ENCODE results near the gene ETV4. TPM values are rescaled to one million over a fixed set of nuclear protein-coding genes. Genes with fewer than 3 reads are reported as not detected.
A peak's percentile ranks its signal among the peaks of the same experiment; 100 is the strongest.

The ETV4 gene
- total and polyA plus RNA-seq, 2 of the 13 experiments (the other 11 are each of a cell fraction or from before 2014, with no cell fraction given), result 128 to 330 TPM

DNA sequence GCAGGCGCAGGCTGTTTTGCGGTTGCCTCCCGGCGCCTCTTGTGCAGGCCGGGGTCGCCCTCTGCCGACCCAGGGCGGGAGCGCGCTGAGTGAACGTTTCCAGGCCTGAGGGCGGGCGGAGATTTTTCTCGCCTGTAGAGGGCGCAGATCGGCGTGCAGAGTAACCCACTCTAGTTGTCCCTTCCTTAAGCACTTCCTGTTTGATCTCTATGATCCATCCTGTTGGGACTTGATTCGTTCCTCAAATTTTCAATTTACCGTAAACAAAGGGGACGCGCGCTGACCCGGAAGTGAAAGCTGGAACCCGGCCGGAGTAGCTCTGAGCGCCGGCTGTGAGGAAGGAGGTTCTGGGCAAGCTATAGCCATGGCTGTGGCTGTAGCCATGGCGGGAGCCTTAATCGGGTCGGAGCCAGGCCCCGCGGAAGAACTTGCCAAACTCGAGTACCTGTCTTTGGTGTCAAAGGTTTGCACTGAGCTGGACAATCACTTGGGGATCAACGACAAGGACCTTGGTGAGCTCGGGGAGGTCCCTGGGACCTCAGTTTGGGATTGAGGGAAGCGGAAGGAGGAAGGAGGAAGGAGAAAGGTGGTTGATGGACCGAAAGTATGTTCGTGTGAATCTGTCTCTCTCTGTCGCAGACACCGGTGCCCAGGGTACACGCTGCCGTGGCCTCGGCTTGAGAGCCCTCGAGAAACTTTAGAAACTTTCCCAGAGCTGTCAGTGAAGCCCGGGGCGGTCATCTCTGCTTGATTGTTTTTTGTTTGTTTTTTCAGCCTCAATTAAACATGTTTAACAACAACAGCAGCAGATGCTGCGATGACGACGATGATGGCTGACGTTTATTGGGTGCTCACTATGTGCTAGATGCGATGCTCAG lies 62.2 kb downstream of the ETV4 start, which contains the start of gene DHX8 (continued):
- TF ChIP-seq, protein P1, sequence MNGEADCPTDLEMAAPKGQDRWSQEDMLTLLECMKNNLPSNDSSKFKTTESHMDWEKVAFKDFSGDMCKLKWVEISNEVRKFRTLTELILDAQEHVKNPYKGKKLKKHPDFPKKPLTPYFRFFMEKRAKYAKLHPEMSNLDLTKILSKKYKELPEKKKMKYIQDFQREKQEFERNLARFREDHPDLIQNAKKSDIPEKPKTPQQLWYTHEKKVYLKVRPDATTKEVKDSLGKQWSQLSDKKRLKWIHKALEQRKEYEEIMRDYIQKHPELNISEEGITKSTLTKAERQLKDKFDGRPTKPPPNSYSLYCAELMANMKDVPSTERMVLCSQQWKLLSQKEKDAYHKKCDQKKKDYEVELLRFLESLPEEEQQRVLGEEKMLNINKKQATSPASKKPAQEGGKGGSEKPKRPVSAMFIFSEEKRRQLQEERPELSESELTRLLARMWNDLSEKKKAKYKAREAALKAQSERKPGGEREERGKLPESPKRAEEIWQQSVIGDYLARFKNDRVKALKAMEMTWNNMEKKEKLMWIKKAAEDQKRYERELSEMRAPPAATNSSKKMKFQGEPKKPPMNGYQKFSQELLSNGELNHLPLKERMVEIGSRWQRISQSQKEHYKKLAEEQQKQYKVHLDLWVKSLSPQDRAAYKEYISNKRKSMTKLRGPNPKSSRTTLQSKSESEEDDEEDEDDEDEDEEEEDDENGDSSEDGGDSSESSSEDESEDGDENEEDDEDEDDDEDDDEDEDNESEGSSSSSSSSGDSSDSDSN (CRISPR knock-in tag; IDR thresholded peaks at IDR 0.05), result peak; percentile 76
- 0 out of 2 replicates have a peak, but pooled peaks have one; percentile 73 for TF ChIP-seq ARNT2 (CRISPR knock-in tag; IDR thresholded peaks at IDR 0.05; ENCODE audit: low read depth)
- peak; percentile 93 for TF ChIP-seq ZNF614 (CRISPR knock-in tag; IDR thresholded peaks at IDR 0.05; ENCODE audit: borderline replicate concordance)
- peak; percentile 99; the same call in 1 of the 2 replicates for TF ChIP-seq ZNF788 (CRISPR knock-in tag; IDR thresholded peaks at IDR 0.05; ENCODE audit: borderline replicate concordance)
- TF ChIP-seq ZNF724P (CRISPR knock-in tag; IDR thresholded peaks at IDR 0.05; ENCODE audit: borderline replicate concordance), result no peak; the same call in 1 of the 2 replicates
- TF ChIP-seq ZFP90 (CRISPR knock-in tag; IDR thresholded peaks at IDR 0.05; ENCODE audit: borderline replicate concordance), result peak; percentile 98
- TF ChIP-seq, protein P2, sequence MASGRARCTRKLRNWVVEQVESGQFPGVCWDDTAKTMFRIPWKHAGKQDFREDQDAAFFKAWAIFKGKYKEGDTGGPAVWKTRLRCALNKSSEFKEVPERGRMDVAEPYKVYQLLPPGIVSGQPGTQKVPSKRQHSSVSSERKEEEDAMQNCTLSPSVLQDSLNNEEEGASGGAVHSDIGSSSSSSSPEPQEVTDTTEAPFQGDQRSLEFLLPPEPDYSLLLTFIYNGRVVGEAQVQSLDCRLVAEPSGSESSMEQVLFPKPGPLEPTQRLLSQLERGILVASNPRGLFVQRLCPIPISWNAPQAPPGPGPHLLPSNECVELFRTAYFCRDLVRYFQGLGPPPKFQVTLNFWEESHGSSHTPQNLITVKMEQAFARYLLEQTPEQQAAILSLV (CRISPR knock-in tag; IDR thresholded peaks at IDR 0.05; ENCODE audit: borderline replicate concordance), result no peak
- peak; percentile 96 for TF ChIP-seq NFKBIZ (CRISPR knock-in tag; IDR thresholded peaks at IDR 0.05)
- TF ChIP-seq ZNF441 (CRISPR knock-in tag; IDR thresholded peaks at IDR 0.05; ENCODE audit: borderline replicate concordance), result peak; percentile 78; the same call in 1 of the 2 replicates
- no peak for TF ChIP-seq GPN1 (CRISPR knock-in tag; IDR thresholded peaks at IDR 0.05; ENCODE audit: borderline replicate concordance)
- peak; percentile 66 for TF ChIP-seq TOE1 (CRISPR knock-in tag; IDR thresholded peaks at IDR 0.05)
- TF ChIP-seq, protein P3, sequence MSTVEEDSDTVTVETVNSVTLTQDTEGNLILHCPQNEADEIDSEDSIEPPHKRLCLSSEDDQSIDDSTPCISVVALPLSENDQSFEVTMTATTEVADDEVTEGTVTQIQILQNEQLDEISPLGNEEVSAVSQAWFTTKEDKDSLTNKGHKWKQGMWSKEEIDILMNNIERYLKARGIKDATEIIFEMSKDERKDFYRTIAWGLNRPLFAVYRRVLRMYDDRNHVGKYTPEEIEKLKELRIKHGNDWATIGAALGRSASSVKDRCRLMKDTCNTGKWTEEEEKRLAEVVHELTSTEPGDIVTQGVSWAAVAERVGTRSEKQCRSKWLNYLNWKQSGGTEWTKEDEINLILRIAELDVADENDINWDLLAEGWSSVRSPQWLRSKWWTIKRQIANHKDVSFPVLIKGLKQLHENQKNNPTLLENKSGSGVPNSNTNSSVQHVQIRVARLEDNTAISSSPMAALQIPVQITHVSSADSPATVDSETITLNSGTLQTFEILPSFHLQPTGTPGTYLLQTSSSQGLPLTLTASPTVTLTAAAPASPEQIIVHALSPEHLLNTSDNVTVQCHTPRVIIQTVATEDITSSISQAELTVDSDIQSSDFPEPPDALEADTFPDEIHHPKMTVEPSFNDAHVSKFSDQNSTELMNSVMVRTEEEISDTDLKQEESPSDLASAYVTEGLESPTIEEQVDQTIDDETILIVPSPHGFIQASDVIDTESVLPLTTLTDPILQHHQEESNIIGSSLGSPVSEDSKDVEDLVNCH (CRISPR knock-in tag; IDR thresholded peaks at IDR 0.05), result no peak; the same call in 1 of the 2 replicates
- TF ChIP-seq, protein P4, sequence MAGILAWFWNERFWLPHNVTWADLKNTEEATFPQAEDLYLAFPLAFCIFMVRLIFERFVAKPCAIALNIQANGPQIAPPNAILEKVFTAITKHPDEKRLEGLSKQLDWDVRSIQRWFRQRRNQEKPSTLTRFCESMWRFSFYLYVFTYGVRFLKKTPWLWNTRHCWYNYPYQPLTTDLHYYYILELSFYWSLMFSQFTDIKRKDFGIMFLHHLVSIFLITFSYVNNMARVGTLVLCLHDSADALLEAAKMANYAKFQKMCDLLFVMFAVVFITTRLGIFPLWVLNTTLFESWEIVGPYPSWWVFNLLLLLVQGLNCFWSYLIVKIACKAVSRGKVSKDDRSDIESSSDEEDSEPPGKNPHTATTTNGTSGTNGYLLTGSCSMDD (CRISPR knock-in tag; IDR thresholded peaks at IDR 0.05), result no peak
- TF ChIP-seq, protein P5, sequence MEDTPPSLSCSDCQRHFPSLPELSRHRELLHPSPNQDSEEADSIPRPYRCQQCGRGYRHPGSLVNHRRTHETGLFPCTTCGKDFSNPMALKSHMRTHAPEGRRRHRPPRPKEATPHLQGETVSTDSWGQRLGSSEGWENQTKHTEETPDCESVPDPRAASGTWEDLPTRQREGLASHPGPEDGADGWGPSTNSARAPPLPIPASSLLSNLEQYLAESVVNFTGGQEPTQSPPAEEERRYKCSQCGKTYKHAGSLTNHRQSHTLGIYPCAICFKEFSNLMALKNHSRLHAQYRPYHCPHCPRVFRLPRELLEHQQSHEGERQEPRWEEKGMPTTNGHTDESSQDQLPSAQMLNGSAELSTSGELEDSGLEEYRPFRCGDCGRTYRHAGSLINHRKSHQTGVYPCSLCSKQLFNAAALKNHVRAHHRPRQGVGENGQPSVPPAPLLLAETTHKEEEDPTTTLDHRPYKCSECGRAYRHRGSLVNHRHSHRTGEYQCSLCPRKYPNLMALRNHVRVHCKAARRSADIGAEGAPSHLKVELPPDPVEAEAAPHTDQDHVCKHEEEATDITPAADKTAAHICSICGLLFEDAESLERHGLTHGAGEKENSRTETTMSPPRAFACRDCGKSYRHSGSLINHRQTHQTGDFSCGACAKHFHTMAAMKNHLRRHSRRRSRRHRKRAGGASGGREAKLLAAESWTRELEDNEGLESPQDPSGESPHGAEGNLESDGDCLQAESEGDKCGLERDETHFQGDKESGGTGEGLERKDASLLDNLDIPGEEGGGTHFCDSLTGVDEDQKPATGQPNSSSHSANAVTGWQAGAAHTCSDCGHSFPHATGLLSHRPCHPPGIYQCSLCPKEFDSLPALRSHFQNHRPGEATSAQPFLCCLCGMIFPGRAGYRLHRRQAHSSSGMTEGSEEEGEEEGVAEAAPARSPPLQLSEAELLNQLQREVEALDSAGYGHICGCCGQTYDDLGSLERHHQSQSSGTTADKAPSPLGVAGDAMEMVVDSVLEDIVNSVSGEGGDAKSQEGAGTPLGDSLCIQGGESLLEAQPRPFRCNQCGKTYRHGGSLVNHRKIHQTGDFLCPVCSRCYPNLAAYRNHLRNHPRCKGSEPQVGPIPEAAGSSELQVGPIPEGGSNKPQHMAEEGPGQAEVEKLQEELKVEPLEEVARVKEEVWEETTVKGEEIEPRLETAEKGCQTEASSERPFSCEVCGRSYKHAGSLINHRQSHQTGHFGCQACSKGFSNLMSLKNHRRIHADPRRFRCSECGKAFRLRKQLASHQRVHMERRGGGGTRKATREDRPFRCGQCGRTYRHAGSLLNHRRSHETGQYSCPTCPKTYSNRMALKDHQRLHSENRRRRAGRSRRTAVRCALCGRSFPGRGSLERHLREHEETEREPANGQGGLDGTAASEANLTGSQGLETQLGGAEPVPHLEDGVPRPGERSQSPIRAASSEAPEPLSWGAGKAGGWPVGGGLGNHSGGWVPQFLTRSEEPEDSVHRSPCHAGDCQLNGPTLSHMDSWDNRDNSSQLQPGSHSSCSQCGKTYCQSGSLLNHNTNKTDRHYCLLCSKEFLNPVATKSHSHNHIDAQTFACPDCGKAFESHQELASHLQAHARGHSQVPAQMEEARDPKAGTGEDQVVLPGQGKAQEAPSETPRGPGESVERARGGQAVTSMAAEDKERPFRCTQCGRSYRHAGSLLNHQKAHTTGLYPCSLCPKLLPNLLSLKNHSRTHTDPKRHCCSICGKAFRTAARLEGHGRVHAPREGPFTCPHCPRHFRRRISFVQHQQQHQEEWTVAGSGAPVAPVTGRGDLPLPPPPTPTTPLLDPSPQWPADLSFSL (CRISPR knock-in tag; IDR thresholded peaks at IDR 0.05), result no peak
